ENCODE data around the gene PGLYRP3. TPM values are rescaled to one million over a fixed set of nuclear protein-coding genes. Genes with fewer than 3 reads are reported as not detected.

The PGLYRP3 gene
- total RNA-seq, 3 donors from 2014 or later: not detected

GRCh38 chr1:153261281-153262069 is 51.3 kb downstream of the PGLYRP3 start:
- TF ChIP-seq POLR2AphosphoS5 (IDR thresholded peaks at IDR 0.05) (no peak), POLR2A (IDR thresholded peaks at IDR 0.05) (no peak), CTCF (IDR thresholded peaks at IDR 0.05) (no peak)
- H3K27me3 ChIP-seq: peaks cover 0 to 27% of the 10 kb centered on the region in 2 donors
- DNase-seq (ENCODE audit: low spot score in 2 of 2): no peak
- intact Hi-C loops (cut with DNase I; ENCODE audit: low total_unique reads): no loop called here
- no peaks in the 10 kb centered on the region for H3K36me3 ChIP-seq
- peak overlapping the region in 1 of 2 donors; percentile 38 for H3K27ac ChIP-seq
- peak overlapping the region; percentile 46 to 66 (median 55) for H3K4me3 ChIP-seq
- no peaks in the 10 kb centered on the region for H3K4me1 ChIP-seq
- no peaks in the 10 kb centered on the region for H3K9me3 ChIP-seq

- Histone ChIP-seq H3K4me3 (peak overlapping the region; percentile 46 to 66 (median 55)), H3K36me3 (no peaks in the 10 kb centered on the region), H3K9me3 (no peaks in the 10 kb centered on the region), H3K27ac (peak overlapping the region in 1 of 2 donors; percentile 38), H3K4me1 (no peaks in the 10 kb centered on the region), H3K27me3 (peaks cover 0 to 25% of the 10 kb centered on the region in 2 donors)
- intact Hi-C loops (cut with DNase I; ENCODE audit: low total_unique reads): no loop called here
- no peak for TF ChIP-seq POLR2A (IDR thresholded peaks at IDR 0.05)
- TF ChIP-seq CTCF (IDR thresholded peaks at IDR 0.05): no peak
- TF ChIP-seq POLR2AphosphoS5 (IDR thresholded peaks at IDR 0.05): no peak
- DNase-seq (ENCODE audit: low spot score in 2 of 2): no peak
Observed at GRCh38 chr1:153260585-153261280, 52.0 kb downstream of the PGLYRP3 start.

GRCh38 chr1:153259387-153259786 is 53.4 kb downstream of the PGLYRP3 start, which contains the start of gene LORICRIN:
LORICRIN (plus strand) TSS chr1:153259687; CDS start chr1:153260950, 1,263 bp downstream.
- TF ChIP-seq POLR2A (IDR thresholded peaks at IDR 0.05) (no peak), POLR2AphosphoS5 (IDR thresholded peaks at IDR 0.05) (no peak), CTCF (IDR thresholded peaks at IDR 0.05) (no peak)
- Histone ChIP-seq H3K27ac (no peak within 1 kb of the TSS), H3K9me3 (no peaks in the 10 kb centered on the region), H3K4me3 (no peak within 1 kb of the TSS), H3K4me1 (no peaks in the 10 kb centered on the region), H3K27me3 (peaks cover 0 to 25% of the 10 kb centered on the region in 2 donors), H3K36me3 (no peaks in the 10 kb centered on the region)
- DNase-seq (ENCODE audit: low spot score in 2 of 2): no peak
- intact Hi-C loops (cut with DNase I; ENCODE audit: low total_unique reads): no loop called here

GRCh38 chr1:153253693-153254092 is 59.1 kb downstream of the PGLYRP3 start:
- Histone ChIP-seq H3K27ac (no peak overlapping the region), H3K4me3 (no peak overlapping the region), H3K36me3 (no peaks in the 10 kb centered on the region), H3K27me3 (no peaks in the 10 kb centered on the region), H3K9me3 (no peaks in the 10 kb centered on the region), H3K4me1 (no peaks in the 10 kb centered on the region)
- no peak for TF ChIP-seq POLR2A (IDR thresholded peaks at IDR 0.05)
- DNase-seq (ENCODE audit: low spot score in 2 of 2): no peak
- intact Hi-C loops (cut with DNase I; ENCODE audit: low total_unique reads): no loop called here

GRCh38 chr1:153253076-153253475 is 59.7 kb downstream of the PGLYRP3 start:
- Histone ChIP-seq H3K4me1 (no peaks in the 10 kb centered on the region), H3K9me3 (no peaks in the 10 kb centered on the region), H3K27me3 (no peaks in the 10 kb centered on the region), H3K4me3 (no peak overlapping the region), H3K27ac (no peak overlapping the region), H3K36me3 (no peaks in the 10 kb centered on the region)
- no peak for DNase-seq (ENCODE audit: low spot score in 2 of 2)
- intact Hi-C loops (cut with DNase I; ENCODE audit: low total_unique reads): no loop called here
- TF ChIP-seq POLR2A (IDR thresholded peaks at IDR 0.05): no peak
- no peak for TF ChIP-seq CTCF (IDR thresholded peaks at IDR 0.05)
- no peak for TF ChIP-seq POLR2AphosphoS5 (IDR thresholded peaks at IDR 0.05)

All from breast epithelium (tissue), 4 donors.